HepG2 (cell line): ENCODE results near the gene GPR39.

Source experiments
- ATF1 ChIP-seq: IDR thresholded peaks from 2 replicates; pipeline ENCODE4 v1.6.1; 2016; ENCODE audit warnings: mild to moderate bottlenecking, control low read depth
- CREB1 ChIP-seq, 2 experiments: fragments of 450-650 bp in 1 of 2; IDR thresholded peaks; 2 replicates each; pipeline ENCODE4 v1.6.1; 2016 to 2017; ENCODE audit warnings: control low read depth in 1 of 2, mild to moderate bottlenecking in 1 of 2, missing compliant biosample characterization in 1 of 2, missing genetic modification characterization in 1 of 2
- CREBL2 ChIP-seq: sonication (generic); formaldehyde crosslinking; IDR thresholded peaks from 2 replicates; pipeline ENCODE4 v1.8.1; 2023; ENCODE audit warnings: missing genetic modification reagents, mild to moderate bottlenecking, borderline replicate concordance
- CTCF ChIP-seq: sonication (generic); formaldehyde crosslinking; IDR thresholded peaks from 2 replicates; pipeline ENCODE4 v1.5.0; 2020; ENCODE audit warnings: mild to moderate bottlenecking, missing genetic modification reagents, moderate library complexity
- EZH2 ChIP-seq: conservative IDR thresholded peaks from 2 replicates; pipeline ENCODE4 v1.6.1; 2012; ENCODE audit warnings: mild to moderate bottlenecking, low read depth, low read length, moderate library complexity
- FLYWCH1 ChIP-seq: sonication (generic); formaldehyde crosslinking; IDR thresholded peaks from 2 replicates; pipeline ENCODE4 v1.8.1; 2023; ENCODE audit warnings: mild to moderate bottlenecking, missing genetic modification reagents
- JUN ChIP-seq: sonication (generic); formaldehyde crosslinking; IDR thresholded peaks from 2 replicates; pipeline ENCODE4 v1.4.0; 2020; ENCODE audit warnings: mild to moderate bottlenecking, missing genetic modification reagents
- NFIC ChIP-seq: IDR thresholded peaks from 2 replicates; pipeline ENCODE4 v1.6.1; 2012; ENCODE audit warnings: mild to moderate bottlenecking, low read length, inconsistent platforms

- TF ChIP-seq CTCF (CRISPR knock-in tag): no peak
- no peak for TF ChIP-seq CREBL2 (CRISPR knock-in tag)
- no peak for TF ChIP-seq EZH2
- TF ChIP-seq JUN (CRISPR knock-in tag): no peak
- TF ChIP-seq NFIC: no peak
- TF ChIP-seq FLYWCH1 (CRISPR knock-in tag): no peak
- no peak for TF ChIP-seq ATF1 (CRISPR knock-in tag)
- no peak for TF ChIP-seq CREB1 (IDR thresholded peaks at IDR 0.05)
- no peak for TF ChIP-seq CREB1 (CRISPR knock-in tag; IDR thresholded peaks at IDR 0.05)
Observed at GRCh38 chr2:132383956-132384355, 32.6 kb upstream of the GPR39 start.
